HepG2 (cell line): ENCODE measurements around the gene ITGB6. TPM values are rescaled to one million over a fixed set of nuclear protein-coding genes. Genes with fewer than 3 reads are reported as not detected.

Experiments used
- ATAC-seq: fragments of 200-7000 bp; cut with Tn5 transposase; 3 replicates; pipeline ENCODE4 v1.9.1; 2020; ENCODE audit warnings: mild to moderate bottlenecking, moderate library complexity
- BruUV-seq: library from RNA; stranded (reverse); fragments of 400-500 nt; replicated peaks from 2 replicates; lab custom pipeline; 2021; lab: Mats Ljungman, UMichigan
- CTCF ChIA-PET: fragments of 300-600 bp; formaldehyde crosslinking; extraction: SDS; loops from one replicate; lab custom pipeline; 2021; ENCODE audit warnings: low total read pairs, inconsistent platforms, low intra/inter-chr PET ratio; lab: Yijun Ruan, JAX
- POLR2A ChIA-PET: fragments of 350-600 bp; sonication (Branson Sonifier 250); formaldehyde crosslinking; loops from one replicate; lab custom pipeline; 2020; ENCODE audit warnings: antibody characterized with exemption, inconsistent platforms; lab: Yijun Ruan, JAX
- DNase-seq: peaks from one replicate; pipeline ENCODE4 v3.0.0-alpha.2; 2015; ENCODE audit warnings: low spot score
- FAIRE-seq: peaks from 3 replicates; lab custom pipeline; 2011; peaks lifted over from hg19 to GRCh38; lab: Jason Lieb, UNC
- H2AFZ ChIP-seq: one replicate; pipeline ENCODE4 v1.6.1; 2011; ENCODE audit warnings: low read length, inconsistent platforms
- H3K27ac ChIP-seq: fragments of 300-600 bp; 3 replicates; pipeline ENCODE4 v1.8.0; 2011; ENCODE audit warnings: mixed run types, mild to moderate bottlenecking, mixed read lengths, low read length, inconsistent platforms; ENCODE audit not compliant: insufficient read depth; ENCODE audit errors: extremely low read length
- H3K27me3 ChIP-seq, 2 experiments: fragments of 200-600 bp in 1 of 2; 2 replicates in 1 of 2; 3 replicates in 1 of 2; pipeline versions ENCODE4 v1.6.0 to v1.8.0; 2011; ENCODE audit warnings: low read length in 2 of 2, mild to moderate bottlenecking in 2 of 2, moderate library complexity in 2 of 2, inconsistent platforms in 1 of 2; ENCODE audit not compliant: insufficient read depth in 2 of 2, control insufficient read depth in 1 of 2
- H3K36me3 ChIP-seq, 2 experiments: fragments of 200-600 bp in 1 of 2; replicated peaks in 1 of 2; 2 replicates in 1 of 2; 3 replicates in 1 of 2; pipeline versions ENCODE4 v1.5.1 to v1.8.0; 2011; ENCODE audit warnings: low read length in 2 of 2, inconsistent platforms in 1 of 2; ENCODE audit not compliant: insufficient read depth in 2 of 2, control insufficient read depth in 1 of 2
- H3K4me1 ChIP-seq: 2 replicates; pipeline ENCODE4 v1.5.1; 2012; ENCODE audit warnings: low read length, inconsistent platforms; ENCODE audit not compliant: insufficient read depth
- H3K4me2 ChIP-seq: 2 replicates; pipeline ENCODE4 v1.6.0; 2011; ENCODE audit warnings: low read depth, low read length, inconsistent platforms
- H3K4me3 ChIP-seq, 3 experiments: fragments of 200-600 bp in 1 of 3; sonication (generic), shearing (Covaris generic) in 1 of 3; replicated peaks in 1 of 3; 2 replicates each; pipeline ENCODE4 v1.5.1; 2011 to 2016; ENCODE audit warnings: low read length in 3 of 3, inconsistent platforms in 2 of 3, low read depth in 2 of 3, mild to moderate bottlenecking in 2 of 3, control low read depth in 1 of 3, mixed read lengths in 1 of 3; ENCODE audit not compliant: insufficient read depth in 1 of 3
- H3K79me2 ChIP-seq: one replicate; pipeline ENCODE4 v1.6.1; 2011; ENCODE audit warnings: low read length, inconsistent platforms; ENCODE audit not compliant: insufficient read depth
- H3K9ac ChIP-seq: 2 replicates; pipeline ENCODE4 v1.6.0; 2011; ENCODE audit warnings: mild to moderate bottlenecking, low read depth, low read length, inconsistent platforms; ENCODE audit not compliant: insufficient read depth
- H3K9me3 ChIP-seq: 2 replicates; pipeline ENCODE4 v1.5.1; 2012; ENCODE audit warnings: mild to moderate bottlenecking, low read length
- H4K20me1 ChIP-seq: 2 replicates; pipeline ENCODE4 v1.6.0; 2011; ENCODE audit warnings: inconsistent platforms, mild to moderate bottlenecking, low read length, moderate library complexity; ENCODE audit not compliant: insufficient read depth
- MEF2D ChIP-seq: sonication (generic); formaldehyde crosslinking; IDR thresholded peaks from 2 replicates; pipeline ENCODE4 v1.5.1; 2020; ENCODE audit warnings: mild to moderate bottlenecking, missing genetic modification reagents
- NR2F1 ChIP-seq, 2 experiments: fragments of 450-650 bp in 1 of 2; formaldehyde crosslinking in 1 of 2; IDR thresholded peaks; 2 replicates each; pipeline versions ENCODE4 v1.5.0 to v1.6.1; 2016 to 2020; ENCODE audit warnings: mild to moderate bottlenecking in 1 of 2, missing compliant biosample characterization in 1 of 2, missing genetic modification reagents in 1 of 2, moderate library complexity in 1 of 2
- WGBS: methylation state at CpG from one replicate; pipeline ENCODE4 v1.1.6; 2017; ENCODE audit warnings: low lambda C conversion rate; 5-methylcytosine and 5-hydroxymethylcytosine counted together
- in situ Hi-C: cut with HindIII; loops from 2 replicates; pipeline ENCODE4 v1.10.0; 2017; ENCODE audit warnings: low pct_unique_long_range_greater_than_20kb; ENCODE audit not compliant: extremely low pct_ligation_motif_present
- intact Hi-C: fragments of 100-400 bp; cut with micrococcal nuclease; formaldehyde crosslinking; loops from one replicate; pipeline ENCODE4 v1.10.0; 2022; ENCODE audit not compliant: unreplicated experiment
- polyA plus RNA-seq, 8 experiments: library from polyadenylated mRNA; depleted of rRNA in 3 of 8; stranded (reverse) in 7 of 8; unstranded in 1 of 8; fragments of >200 nt; fragmentation: Illumina TruSeq in 4 of 8; extraction: Trizol in 4 of 8; gene quantifications; 2 replicates each; pipeline versions ENCODE4 v1.2.1 to v1.2.3, GENCODE V29; 2011 to 2016; ENCODE audit warnings: low read depth in 4 of 8, missing spikeins in 1 of 8, mixed read lengths in 1 of 8; ENCODE audit not compliant: insufficient read depth in 1 of 8
- total RNA-seq, 5 experiments: library from RNA; depleted of rRNA; stranded (reverse); fragments of >200 nt; fragmentation: Illumina TruSeq; extraction: Trizol; gene quantifications; 2 replicates each; pipeline ENCODE4 v1.2.3, GENCODE V29; 2016; ENCODE audit warnings: low read depth in 1 of 5
- TF ChIP-seq, protein P1 (sequence below): sonication (generic); formaldehyde crosslinking; IDR thresholded peaks from 2 replicates; pipeline ENCODE4 v1.4.0; 2020; ENCODE audit warnings: mild to moderate bottlenecking, missing genetic modification reagents, borderline replicate concordance
- TF ChIP-seq, protein P2 (sequence below): fragments of 450-650 bp; IDR thresholded peaks from 2 replicates; pipeline ENCODE4 v1.6.1; 2016
- TF ChIP-seq, protein P3 (sequence below): sonication (generic); formaldehyde crosslinking; IDR thresholded peaks from 2 replicates; pipeline ENCODE4 v1.5.1; 2020; ENCODE audit warnings: missing genetic modification reagents, mild to moderate bottlenecking, borderline replicate concordance

The ITGB6 gene
- total and polyA plus RNA-seq, 2 of the 13 experiments (the other 11 are each of a cell fraction or from before 2014, with no cell fraction given), result not detected

DNA sequence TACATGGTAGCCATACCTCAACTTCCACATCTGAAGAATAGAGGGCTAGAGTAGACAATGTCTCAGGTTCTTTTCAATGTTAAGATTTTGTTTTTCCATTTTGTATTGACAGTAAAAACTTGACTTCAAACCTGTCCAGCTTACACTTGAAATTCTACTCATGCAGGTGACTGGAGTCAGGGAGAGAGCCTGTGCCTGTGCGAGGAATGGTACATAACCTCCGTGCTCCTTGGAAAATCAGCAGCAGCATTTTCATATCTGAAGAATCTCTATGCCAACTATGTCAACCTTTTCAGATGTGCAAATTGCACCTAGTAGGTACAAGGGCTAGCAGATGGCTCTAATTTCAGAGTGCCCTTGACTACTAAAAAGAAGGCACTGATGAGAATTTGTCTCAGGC, 139.8 kb downstream of the ITGB6 start:
- Histone ChIP-seq H3K27ac (no peak overlapping the region), H3K27me3 (peaks cover 3 to 31% of the 10 kb centered on the region in 2 experiments; a peak in 3 of 5 replicates), H3K4me3 (no peak overlapping the region), H3K9ac (no peak overlapping the region), H3K9me3 (no peaks in the 10 kb centered on the region), H3K4me2 (no peak overlapping the region), H4K20me1 (no peaks in the 10 kb centered on the region), H3K79me2 (no peaks in the 10 kb centered on the region), H2AFZ (no peak overlapping the region), H3K4me1 (peaks cover 11% of the 10 kb centered on the region; the same call in 1 of the 2 replicates), H3K36me3 (no peaks in the 10 kb centered on the region)
- no TSS peak for BruUV-seq
- intact Hi-C loops, result no loop called here
- CTCF ChIA-PET, result no interaction called here
- POLR2A ChIA-PET, result no interaction called here
- FAIRE-seq (no peak), DNase-seq (no peak), ATAC-seq (no peak)
- TF ChIP-seq, protein P1, sequence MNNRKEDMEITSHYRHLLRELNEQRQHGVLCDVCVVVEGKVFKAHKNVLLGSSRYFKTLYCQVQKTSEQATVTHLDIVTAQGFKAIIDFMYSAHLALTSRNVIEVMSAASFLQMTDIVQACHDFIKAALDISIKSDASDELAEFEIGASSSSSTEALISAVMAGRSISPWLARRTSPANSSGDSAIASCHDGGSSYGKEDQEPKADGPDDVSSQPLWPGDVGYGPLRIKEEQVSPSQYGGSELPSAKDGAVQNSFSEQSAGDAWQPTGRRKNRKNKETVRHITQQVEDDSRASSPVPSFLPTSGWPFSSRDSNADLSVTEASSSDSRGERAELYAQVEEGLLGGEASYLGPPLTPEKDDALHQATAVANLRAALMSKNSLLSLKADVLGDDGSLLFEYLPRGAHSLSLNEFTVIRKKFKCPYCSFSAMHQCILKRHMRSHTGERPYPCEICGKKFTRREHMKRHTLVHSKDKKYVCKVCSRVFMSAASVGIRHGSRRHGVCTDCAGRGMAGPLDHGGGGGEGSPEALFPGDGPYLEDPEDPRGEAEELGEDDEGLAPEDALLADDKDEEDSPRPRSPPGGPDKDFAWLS (CRISPR knock-in tag), result no peak
- TF ChIP-seq NR2F1 (CRISPR knock-in tag; IDR thresholded peaks at IDR 0.05), result no peak
- TF ChIP-seq MEF2D (CRISPR knock-in tag), result no peak
- in situ Hi-C loops, result no loop called here
- WGBS, result 50% methylated on average over 2 of the region's 2 CpGs

DNA sequence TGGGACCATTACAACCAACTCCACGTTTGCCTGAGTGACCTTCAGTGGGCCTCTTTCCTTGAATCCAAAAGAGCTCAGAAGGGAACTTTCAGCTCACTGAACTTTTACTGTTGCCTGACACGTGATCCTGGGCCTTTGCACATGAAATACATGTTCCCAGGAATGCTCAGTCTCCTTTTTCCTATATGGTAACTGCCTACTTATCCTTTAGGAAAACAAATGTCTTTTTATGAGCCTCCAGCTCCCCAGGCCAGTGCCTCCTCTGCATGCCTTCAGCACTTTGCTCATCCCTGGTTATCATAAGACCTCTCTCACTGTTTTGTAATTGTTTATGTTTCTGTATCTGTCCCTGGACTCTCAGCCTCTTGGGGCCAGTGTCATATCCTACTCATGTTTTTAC, 142.7 kb downstream of the ITGB6 start:
- no peaks in the 10 kb centered on the region for H3K79me2 ChIP-seq
- FAIRE-seq (no peak), DNase-seq (no peak), ATAC-seq (peak; percentile 48)
- H3K4me3 ChIP-seq, result no peak overlapping the region
- peaks cover 11% of the 10 kb centered on the region; the same call in 1 of the 2 replicates for H3K4me1 ChIP-seq
- no peak overlapping the region for H3K9ac ChIP-seq
- no peak overlapping the region for H3K27ac ChIP-seq
- no TSS peak for BruUV-seq
- H3K4me2 ChIP-seq, result no peak overlapping the region
- H3K27me3 ChIP-seq, result peaks cover 0 to 18% of the 10 kb centered on the region in 2 experiments; a peak in 3 of 5 replicates
- TF ChIP-seq, protein P2, sequence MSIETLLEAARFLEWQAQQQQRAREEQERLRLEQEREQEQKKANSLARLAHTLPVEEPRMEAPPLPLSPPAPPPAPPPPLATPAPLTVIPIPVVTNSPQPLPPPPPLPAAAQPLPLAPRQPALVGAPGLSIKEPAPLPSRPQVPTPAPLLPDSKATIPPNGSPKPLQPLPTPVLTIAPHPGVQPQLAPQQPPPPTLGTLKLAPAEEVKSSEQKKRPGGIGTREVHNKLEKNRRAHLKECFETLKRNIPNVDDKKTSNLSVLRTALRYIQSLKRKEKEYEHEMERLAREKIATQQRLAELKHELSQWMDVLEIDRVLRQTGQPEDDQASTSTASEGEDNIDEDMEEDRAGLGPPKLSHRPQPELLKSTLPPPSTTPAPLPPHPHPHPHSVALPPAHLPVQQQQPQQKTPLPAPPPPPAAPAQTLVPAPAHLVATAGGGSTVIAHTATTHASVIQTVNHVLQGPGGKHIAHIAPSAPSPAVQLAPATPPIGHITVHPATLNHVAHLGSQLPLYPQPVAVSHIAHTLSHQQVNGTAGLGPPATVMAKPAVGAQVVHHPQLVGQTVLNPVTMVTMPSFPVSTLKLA, result 0 out of 2 replicates have a peak, but pooled peaks have one; percentile 11
- TF ChIP-seq, protein P3, sequence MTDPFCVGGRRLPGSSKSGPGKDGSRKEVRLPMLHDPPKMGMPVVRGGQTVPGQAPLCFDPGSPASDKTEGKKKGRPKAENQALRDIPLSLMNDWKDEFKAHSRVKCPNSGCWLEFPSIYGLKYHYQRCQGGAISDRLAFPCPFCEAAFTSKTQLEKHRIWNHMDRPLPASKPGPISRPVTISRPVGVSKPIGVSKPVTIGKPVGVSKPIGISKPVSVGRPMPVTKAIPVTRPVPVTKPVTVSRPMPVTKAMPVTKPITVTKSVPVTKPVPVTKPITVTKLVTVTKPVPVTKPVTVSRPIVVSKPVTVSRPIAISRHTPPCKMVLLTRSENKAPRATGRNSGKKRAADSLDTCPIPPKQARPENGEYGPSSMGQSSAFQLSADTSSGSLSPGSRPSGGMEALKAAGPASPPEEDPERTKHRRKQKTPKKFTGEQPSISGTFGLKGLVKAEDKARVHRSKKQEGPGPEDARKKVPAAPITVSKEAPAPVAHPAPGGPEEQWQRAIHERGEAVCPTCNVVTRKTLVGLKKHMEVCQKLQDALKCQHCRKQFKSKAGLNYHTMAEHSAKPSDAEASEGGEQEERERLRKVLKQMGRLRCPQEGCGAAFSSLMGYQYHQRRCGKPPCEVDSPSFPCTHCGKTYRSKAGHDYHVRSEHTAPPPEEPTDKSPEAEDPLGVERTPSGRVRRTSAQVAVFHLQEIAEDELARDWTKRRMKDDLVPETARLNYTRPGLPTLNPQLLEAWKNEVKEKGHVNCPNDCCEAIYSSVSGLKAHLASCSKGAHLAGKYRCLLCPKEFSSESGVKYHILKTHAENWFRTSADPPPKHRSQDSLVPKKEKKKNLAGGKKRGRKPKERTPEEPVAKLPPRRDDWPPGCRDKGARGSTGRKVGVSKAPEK (CRISPR knock-in tag), result no peak
- in situ Hi-C loops, result no loop called here
- POLR2A ChIA-PET, result no interaction called here
- H3K9me3 ChIP-seq, result no peaks in the 10 kb centered on the region
- intact Hi-C loops, result no loop called here
- H3K36me3 ChIP-seq, result no peaks in the 10 kb centered on the region
- no peaks in the 10 kb centered on the region for H4K20me1 ChIP-seq
- H2AFZ ChIP-seq, result no peak overlapping the region
- WGBS, result 5% methylated on average over 2 of the region's 2 CpGs
- CTCF ChIA-PET, result no interaction called here
